ENCODE measurements around the gene KIF6.

- TF ChIP-seq CTCF (optimal IDR thresholded peaks at IDR 0.05 in 1 of 3, IDR thresholded peaks at IDR 0.05 in 1 of 3, conservative IDR thresholded peaks at IDR 0.05 in 1 of 3; ENCODE audit: extremely low read depth in 1 of 3, insufficient read depth in 2 of 3, low read length in 3 of 3) (no peak), EZH2 (IDR thresholded peaks at IDR 0.05; ENCODE audit: low read length) (no peak)
Measured at GRCh38 chr6:39493174-39493573, 232.0 kb downstream of the KIF6 start.
